GM19397 (cell line): ENCODE results near the gene SLK.

Source experiments
- ATAC-seq: cut with Tn5 transposase; IDR thresholded peaks from one replicate; pipeline ENCODE4 v1.9.1; 2021; ENCODE audit warnings: mild to moderate bottlenecking, moderate library complexity; ENCODE audit not compliant: unreplicated experiment

SLK gene

DNA sequence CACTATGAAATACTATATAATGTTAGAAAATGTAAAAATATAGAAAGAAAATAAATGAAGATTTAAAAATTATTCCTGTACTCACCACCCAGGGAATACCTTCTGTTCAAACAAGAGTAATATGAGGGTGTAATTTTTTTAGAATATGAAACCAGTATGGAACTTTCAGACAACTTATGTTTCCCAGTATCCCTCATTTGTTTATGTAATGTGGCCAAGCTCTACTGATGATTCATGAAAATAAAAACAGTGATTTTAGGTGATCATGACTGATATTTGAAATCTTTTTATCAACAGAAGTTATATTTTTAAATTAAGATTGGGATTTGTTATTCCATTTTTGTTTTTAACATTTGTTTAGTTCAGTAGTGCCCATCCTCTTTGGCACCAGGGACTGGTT is 18.8 kb downstream of the SLK start:
- ATAC-seq = no peak

- ATAC-seq = no peak
Measured at GRCh38 chr10:103986360-103986759, 19.4 kb downstream of the SLK start.

DNA sequence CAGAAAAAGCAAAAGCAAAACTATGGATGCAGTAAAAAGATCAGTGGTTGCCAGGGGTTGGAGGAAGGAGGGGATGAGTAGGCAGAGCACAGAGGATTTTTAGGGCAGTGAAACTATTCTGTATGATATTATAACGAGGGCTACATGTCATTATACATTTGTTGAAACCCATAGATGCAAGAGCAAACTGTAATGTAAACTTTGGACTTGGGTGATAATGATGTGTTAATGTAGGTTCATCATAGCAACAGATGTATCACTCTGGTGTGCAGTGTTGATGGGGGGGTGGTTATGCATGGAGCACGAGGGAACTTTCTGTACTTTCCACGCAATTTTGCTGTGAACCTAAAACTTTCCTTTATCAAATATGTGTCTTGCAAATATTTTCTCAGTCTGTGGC is 23.2 kb downstream of the SLK start:
- no peak for ATAC-seq

- no peak for ATAC-seq
Measured at GRCh38 chr10:103990531-103990930, 23.6 kb downstream of the SLK start.

- ATAC-seq = no peak
Measured at GRCh38 chr10:103991393-103992128, 24.6 kb downstream of the SLK start.

DNA sequence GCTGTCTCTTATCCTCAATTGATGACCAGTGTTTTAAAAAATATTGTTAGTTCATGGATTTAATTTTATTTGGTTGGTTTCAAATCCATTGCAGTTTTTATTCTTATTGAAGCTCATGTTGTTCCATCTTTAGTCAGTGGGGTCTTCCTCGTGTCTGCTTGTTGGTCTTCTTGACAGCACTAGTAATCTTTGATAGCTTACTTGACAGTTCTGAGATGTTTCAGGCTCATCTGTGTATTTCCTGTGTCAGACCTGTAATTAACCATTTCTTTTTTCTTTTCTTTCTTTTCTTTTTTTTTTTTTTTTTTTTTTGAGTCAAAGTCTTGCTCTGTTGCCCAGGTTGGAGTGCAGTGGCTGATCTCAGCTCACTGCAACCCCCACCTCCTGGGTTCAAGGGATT is 28.2 kb downstream of the SLK start:
- no peak for ATAC-seq

- ATAC-seq = no peak
Measured at GRCh38 chr10:103998805-103999204, 31.9 kb downstream of the SLK start.

DNA sequence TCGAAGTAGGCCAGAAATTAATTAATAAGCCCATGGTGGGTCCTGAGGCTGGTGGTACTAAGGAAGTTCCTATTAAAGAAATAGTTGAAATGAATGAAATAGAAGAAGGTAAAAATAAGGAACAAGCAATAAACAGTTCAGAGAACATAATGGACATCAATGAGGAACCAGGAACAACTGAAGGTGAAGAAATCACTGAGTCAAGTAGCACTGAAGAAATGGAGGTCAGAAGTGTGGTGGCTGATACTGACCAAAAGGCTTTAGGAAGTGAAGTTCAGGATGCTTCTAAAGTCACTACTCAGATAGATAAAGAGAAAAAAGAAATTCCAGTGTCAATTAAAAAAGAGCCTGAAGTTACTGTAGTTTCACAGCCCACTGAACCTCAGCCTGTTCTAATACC is 36.0 kb downstream of the SLK start:
- no peak for ATAC-seq

DNA sequence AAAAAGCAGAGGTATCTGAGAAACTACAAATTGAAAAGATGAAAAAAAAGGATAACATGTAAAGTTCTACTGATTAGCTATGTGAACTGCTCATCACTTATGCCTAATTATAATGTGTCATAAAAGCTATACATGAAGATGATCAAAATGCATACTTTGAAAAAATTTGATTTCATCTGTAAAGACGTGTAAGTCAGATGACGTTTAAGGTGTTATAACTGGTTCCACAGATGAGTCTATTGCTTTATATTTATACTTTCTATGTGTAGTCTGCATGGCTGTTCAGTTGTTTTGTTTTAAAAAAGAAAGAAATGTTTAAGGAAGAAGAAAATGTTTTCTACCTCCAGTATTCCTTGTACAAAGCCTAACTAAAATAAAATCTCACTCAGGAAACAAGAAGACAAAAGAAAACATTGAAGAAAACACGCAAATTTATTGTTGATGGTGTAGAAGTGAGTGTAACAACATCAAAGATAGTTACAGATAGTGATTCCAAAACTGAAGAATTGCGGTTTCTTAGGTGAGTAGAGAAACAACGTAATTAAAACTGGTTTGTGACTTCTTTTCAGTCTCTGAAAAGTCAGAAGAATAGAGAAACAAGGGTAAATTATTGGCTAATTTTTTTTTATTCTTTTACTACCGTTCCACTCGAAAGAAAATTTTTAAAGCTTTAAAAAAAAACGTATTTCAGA is 38.4 kb downstream of the SLK start:
- no peak for ATAC-seq

- ATAC-seq = no peak
Measured at GRCh38 chr10:104011904-104012303, 45.0 kb downstream of the SLK start.

- no peak for ATAC-seq
Measured at GRCh38 chr10:104013489-104013888, 46.5 kb downstream of the SLK start.

- no peak for ATAC-seq
Measured at GRCh38 chr10:104014176-104014575, 47.2 kb downstream of the SLK start.

DNA sequence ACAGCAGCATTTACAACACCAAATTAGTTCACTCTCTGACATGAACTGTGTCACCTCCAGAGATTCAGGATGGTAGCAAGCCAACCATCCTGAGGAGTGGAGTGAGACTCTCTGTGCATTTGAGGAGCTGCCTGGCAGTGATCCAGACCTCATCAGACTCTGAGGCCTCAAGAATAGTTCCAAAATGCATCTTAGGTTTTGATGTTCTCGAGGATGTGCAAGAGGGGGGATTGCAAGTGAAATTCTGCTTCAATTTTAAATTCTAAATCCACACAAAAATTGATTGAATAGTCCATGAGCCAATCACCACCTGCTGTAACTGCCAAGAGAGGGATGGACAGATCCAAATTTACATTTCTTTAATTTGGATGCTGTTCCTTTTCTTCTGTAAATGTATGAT is 49.7 kb downstream of the SLK start:
- no peak for ATAC-seq

DNA sequence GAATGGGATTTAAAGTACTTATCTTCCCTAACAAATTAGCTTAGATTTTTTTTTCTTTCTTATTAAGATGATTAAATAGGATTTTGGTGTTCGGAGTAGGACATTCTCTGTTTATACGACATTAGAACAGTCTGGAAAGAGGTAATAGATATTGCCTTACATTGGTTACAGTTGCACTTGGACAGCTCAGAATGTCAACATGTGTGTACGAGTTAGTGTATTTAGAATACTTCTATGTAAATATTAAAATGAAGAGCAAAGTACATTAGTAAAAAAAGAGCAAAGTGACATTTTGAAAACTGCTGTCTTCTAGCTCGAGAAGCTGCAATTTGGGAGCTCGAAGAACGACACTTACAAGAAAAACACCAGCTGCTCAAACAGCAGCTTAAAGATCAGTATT is 51.5 kb downstream of the SLK start:
- ATAC-seq = no peak

GRCh38 chr10:104020020-104020419 is 53.1 kb downstream of the SLK start:
- ATAC-seq = no peak

- ATAC-seq = no peak
Measured at GRCh38 chr10:104021246-104021645, 54.3 kb downstream of the SLK start.

DNA sequence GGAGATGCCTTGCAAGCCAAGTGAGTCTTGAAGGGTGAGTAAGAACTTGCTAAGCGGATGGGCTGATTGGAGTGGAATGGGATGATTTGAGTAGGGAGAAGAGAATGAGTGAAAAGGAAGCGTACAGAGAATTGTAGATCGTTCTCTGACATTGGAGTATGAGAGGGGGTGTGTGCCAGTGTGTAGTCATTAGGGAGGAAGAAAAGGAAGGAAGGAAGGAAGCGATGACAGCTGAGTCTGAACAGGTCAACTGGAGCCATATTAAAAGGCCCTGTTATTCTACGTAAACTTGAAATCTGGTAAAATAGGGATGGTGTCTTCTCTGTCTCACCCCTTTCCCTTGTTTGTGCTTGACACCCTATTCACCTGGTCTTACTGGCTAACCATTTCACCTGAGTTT is 55.1 kb downstream of the SLK start:
- no peak for ATAC-seq

- no peak for ATAC-seq
Measured at GRCh38 chr10:104025524-104025923, 58.6 kb downstream of the SLK start.

- no peak for ATAC-seq
Measured at GRCh38 chr10:104026762-104027161, 59.8 kb downstream of the SLK start.

DNA sequence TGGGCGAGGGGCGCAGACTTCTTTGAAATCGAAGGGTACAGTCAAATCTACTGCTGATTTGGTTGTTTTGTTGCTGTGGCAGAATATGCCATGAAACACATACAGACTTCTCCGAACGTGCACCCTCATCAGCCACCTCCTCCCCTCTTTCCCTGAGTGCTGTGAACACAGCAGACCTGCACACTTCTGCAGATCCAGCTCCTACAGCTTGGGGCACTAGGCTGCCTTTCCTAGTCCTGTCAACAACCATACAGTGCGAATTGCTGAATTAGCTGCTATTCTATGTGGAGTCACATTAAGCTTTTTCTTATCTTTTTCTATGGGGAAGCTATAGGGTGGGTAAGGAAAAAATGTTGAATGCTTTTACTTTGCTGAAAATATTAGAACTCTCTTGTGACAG is 61.2 kb downstream of the SLK start:
- no peak for ATAC-seq

- no peak for ATAC-seq
Measured at GRCh38 chr10:104028823-104029520, 62.0 kb downstream of the SLK start.

DNA sequence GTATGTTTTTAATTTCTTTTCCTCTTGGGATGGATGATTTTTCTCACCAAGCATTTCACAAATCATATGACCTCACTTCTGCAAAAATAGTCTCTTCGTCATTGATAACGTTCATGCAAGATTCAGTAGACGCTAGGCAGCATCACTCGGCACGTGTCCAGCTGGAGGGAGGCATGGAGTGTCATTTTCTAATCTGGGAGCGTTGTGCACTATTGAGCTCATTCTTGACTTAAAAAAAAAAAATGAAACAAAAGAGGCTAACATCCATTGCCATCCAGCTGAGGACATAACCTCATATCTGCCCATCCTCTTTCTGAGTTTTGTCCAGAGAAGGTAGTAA is 62.6 kb downstream of the SLK start:
- ATAC-seq = no peak
